OCI-LY7 (cell line): ENCODE data around the gene CTNNA2.

Experiments
- EZH2phosphoT487 ChIP-seq: fragments of 200-600 bp; sonication (generic); IDR thresholded peaks from 2 replicates; pipeline ENCODE4 v1.6.1; 2018; ENCODE audit warnings: low read depth, borderline replicate concordance, mild to moderate bottlenecking, mixed run types, antibody characterized with exemption, low read length, moderate library complexity, mixed read lengths
- TF ChIP-seq, protein P1 (sequence below): fragments of 200-600 bp; sonication (generic); conservative IDR thresholded peaks from 2 replicates; pipeline ENCODE4 v1.5.1; 2014; ENCODE audit warnings: mild to moderate bottlenecking, antibody characterized with exemption, low read length, moderate library complexity, mixed read lengths

- TF ChIP-seq, protein P1, sequence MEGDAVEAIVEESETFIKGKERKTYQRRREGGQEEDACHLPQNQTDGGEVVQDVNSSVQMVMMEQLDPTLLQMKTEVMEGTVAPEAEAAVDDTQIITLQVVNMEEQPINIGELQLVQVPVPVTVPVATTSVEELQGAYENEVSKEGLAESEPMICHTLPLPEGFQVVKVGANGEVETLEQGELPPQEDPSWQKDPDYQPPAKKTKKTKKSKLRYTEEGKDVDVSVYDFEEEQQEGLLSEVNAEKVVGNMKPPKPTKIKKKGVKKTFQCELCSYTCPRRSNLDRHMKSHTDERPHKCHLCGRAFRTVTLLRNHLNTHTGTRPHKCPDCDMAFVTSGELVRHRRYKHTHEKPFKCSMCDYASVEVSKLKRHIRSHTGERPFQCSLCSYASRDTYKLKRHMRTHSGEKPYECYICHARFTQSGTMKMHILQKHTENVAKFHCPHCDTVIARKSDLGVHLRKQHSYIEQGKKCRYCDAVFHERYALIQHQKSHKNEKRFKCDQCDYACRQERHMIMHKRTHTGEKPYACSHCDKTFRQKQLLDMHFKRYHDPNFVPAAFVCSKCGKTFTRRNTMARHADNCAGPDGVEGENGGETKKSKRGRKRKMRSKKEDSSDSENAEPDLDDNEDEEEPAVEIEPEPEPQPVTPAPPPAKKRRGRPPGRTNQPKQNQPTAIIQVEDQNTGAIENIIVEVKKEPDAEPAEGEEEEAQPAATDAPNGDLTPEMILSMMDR = no peak
- TF ChIP-seq EZH2phosphoT487 = no peak
These were observed 546.6 kb downstream of the CTNNA2 start for GRCh38 chr2:80059447-80059846.
